NCI-H345 treated with DMSO at 0.1 percent for 48 hours (cell line): ENCODE measurements around the gene CREB5.
A peak's percentile ranks its signal among the peaks of the same experiment; 100 is the strongest.
"Not testable (repeated sequence)": the region's sequence is repeated elsewhere in the genome, so short reads cannot be mapped to it uniquely, and the experiment has no call there.

Experiments
- DNase-seq: peaks from one replicate; lab custom pipeline; 2025; ENCODE audit not compliant: unreplicated experiment; lab: John Stamatoyannopoulos, UW

The CREB5 gene

GRCh38 chr7:28602282-28602681 lies 190.0 kb downstream of the CREB5 start:
- no peak for DNase-seq

GRCh38 chr7:28605427-28606085 lies 193.2 kb downstream of the CREB5 start:
- no peak for DNase-seq

GRCh38 chr7:28606421-28606820 lies 194.1 kb downstream of the CREB5 start:
- no peak for DNase-seq

GRCh38 chr7:28607855-28608193 lies 195.5 kb downstream of the CREB5 start:
- no peak for DNase-seq

- DNase-seq = no peak
Observed at GRCh38 chr7:28608237-28608656, 195.9 kb downstream of the CREB5 start.

- no peak for DNase-seq
Observed at GRCh38 chr7:28608731-28609130, 196.4 kb downstream of the CREB5 start.

- no peak for DNase-seq
Observed at GRCh38 chr7:28609608-28610007, 197.3 kb downstream of the CREB5 start.

GRCh38 chr7:28611399-28611897 lies 199.1 kb downstream of the CREB5 start:
- DNase-seq = not testable (repeated sequence)

- no peak for DNase-seq
Observed at GRCh38 chr7:28613262-28613661, 200.9 kb downstream of the CREB5 start.

- no peak for DNase-seq
Observed at GRCh38 chr7:28615091-28615490, 202.8 kb downstream of the CREB5 start.

GRCh38 chr7:28617308-28617880 lies 205.1 kb downstream of the CREB5 start:
- no peak for DNase-seq

- no peak for DNase-seq
Observed at GRCh38 chr7:28618383-28618782, 206.1 kb downstream of the CREB5 start.

- no peak for DNase-seq
Observed at GRCh38 chr7:28619256-28619655, 206.9 kb downstream of the CREB5 start.

GRCh38 chr7:28621369-28621841 lies 209.1 kb downstream of the CREB5 start:
- no peak for DNase-seq

- no peak for DNase-seq
Observed at GRCh38 chr7:28623105-28623730, 210.9 kb downstream of the CREB5 start.

GRCh38 chr7:28623863-28624262 lies 211.5 kb downstream of the CREB5 start:
- DNase-seq = no peak

- DNase-seq = no peak
Observed at GRCh38 chr7:28625432-28625831, 213.1 kb downstream of the CREB5 start.

GRCh38 chr7:28626221-28626620 lies 213.9 kb downstream of the CREB5 start:
- no peak for DNase-seq

- peak; percentile 6 for DNase-seq
Observed at GRCh38 chr7:28626624-28627262, 214.4 kb downstream of the CREB5 start.

GRCh38 chr7:28627263-28627653 lies 214.9 kb downstream of the CREB5 start:
- DNase-seq = no peak

- DNase-seq = no peak
Observed at GRCh38 chr7:28627896-28628295, 215.6 kb downstream of the CREB5 start.
